WTC11 (cell line): Measurements from ENCODE around the gene AQP5. TPM values are rescaled to one million over a fixed set of nuclear protein-coding genes. Genes with fewer than 3 reads are reported as not detected.
A peak's percentile ranks its signal among the peaks of the same experiment; 100 is the strongest.

Source experiments
- ATAC-seq: fragments of 200-7000 bp; cut with Tn5 transposase; 2 replicates; pipeline ENCODE4 v1.10.0; 2021; ENCODE audit warnings: mild to moderate bottlenecking, moderate library complexity
- CTCF ChIA-PET: fragments of 300-600 bp; sonication (Branson Sonifier 250); formaldehyde crosslinking; loops from one replicate; lab custom pipeline; 2021; ENCODE audit warnings: antibody characterized with exemption; lab: Charles Lee
- POLR2A ChIA-PET: fragments of 350-600 bp; sonication (Branson Sonifier 250); formaldehyde crosslinking; loops from one replicate; lab custom pipeline; 2021; ENCODE audit warnings: antibody characterized with exemption; lab: Charles Lee
- DNase-seq: peaks from one replicate; pipeline ENCODE4 v3.0.0; 2021; ENCODE audit warnings: low spot score
- H3K27ac Mint-ChIP-seq: 2 replicates; pipeline ENCODE4 v1.8.0; 2021; ENCODE audit warnings: mixed read lengths
- H3K27me3 Mint-ChIP-seq: 2 replicates; pipeline ENCODE4 v1.8.0; 2021; ENCODE audit warnings: low read depth, mild to moderate bottlenecking, moderate library complexity, mixed read lengths
- H3K36me3 Mint-ChIP-seq: 2 replicates; pipeline ENCODE4 v1.8.0; 2021; ENCODE audit warnings: mixed read lengths
- H3K4me1 Mint-ChIP-seq: 2 replicates; pipeline ENCODE4 v1.8.0; 2022; ENCODE audit warnings: mixed read lengths
- H3K4me3 Mint-ChIP-seq: 2 replicates; pipeline ENCODE4 v1.8.0; 2021; ENCODE audit warnings: mild to moderate bottlenecking, moderate library complexity, mixed read lengths
- H3K9me3 Mint-ChIP-seq: 2 replicates; pipeline ENCODE4 v1.8.0; 2021; ENCODE audit warnings: mixed read lengths
- ARID4B ChIP-seq: sonication (generic); formaldehyde crosslinking; IDR thresholded peaks from 2 replicates; pipeline ENCODE4 v1.8.0; 2023; ENCODE audit warnings: missing genetic modification reagents, mild to moderate bottlenecking, borderline replicate concordance
- CREM ChIP-seq: sonication (generic); formaldehyde crosslinking; IDR thresholded peaks from 2 replicates; pipeline ENCODE4 v1.8.1; 2022; ENCODE audit warnings: mild to moderate bottlenecking, missing genetic modification reagents, moderate library complexity
- FOXP1 ChIP-seq: sonication (generic); formaldehyde crosslinking; IDR thresholded peaks from 2 replicates; pipeline ENCODE4 v1.8.0; 2022; ENCODE audit warnings: missing genetic modification reagents, mild to moderate bottlenecking, moderate library complexity, borderline replicate concordance
- GABPB1 ChIP-seq: sonication (generic); formaldehyde crosslinking; IDR thresholded peaks from 2 replicates; pipeline ENCODE4 v1.8.1; 2023; ENCODE audit warnings: mild to moderate bottlenecking, missing genetic modification reagents
- IRF1 ChIP-seq: sonication (generic); formaldehyde crosslinking; IDR thresholded peaks from 2 replicates; pipeline ENCODE4 v1.8.0; 2023; ENCODE audit warnings: missing genetic modification reagents
- MYBL2 ChIP-seq: sonication (generic); formaldehyde crosslinking; IDR thresholded peaks from 2 replicates; pipeline ENCODE4 v1.8.1; 2023; ENCODE audit warnings: mild to moderate bottlenecking, moderate library complexity, missing genetic modification reagents
- NFE2L1 ChIP-seq: sonication (generic); formaldehyde crosslinking; IDR thresholded peaks from 2 replicates; pipeline ENCODE4 v1.8.1; 2023; ENCODE audit warnings: missing genetic modification reagents
- SP1 ChIP-seq: sonication (generic); formaldehyde crosslinking; conservative IDR thresholded peaks from 2 replicates; pipeline ENCODE4 v1.8.1; 2022; ENCODE audit warnings: missing genetic modification reagents
- USF2 ChIP-seq: sonication (generic); formaldehyde crosslinking; IDR thresholded peaks from 2 replicates; pipeline ENCODE4 v1.8.1; 2023; ENCODE audit warnings: mild to moderate bottlenecking, missing genetic modification reagents, moderate library complexity
- ZBTB21 ChIP-seq: sonication (generic); formaldehyde crosslinking; IDR thresholded peaks from 2 replicates; pipeline ENCODE4 v1.8.1; 2023; ENCODE audit warnings: mild to moderate bottlenecking, missing genetic modification reagents, borderline replicate concordance
- ZNF121 ChIP-seq: sonication (generic); formaldehyde crosslinking; IDR thresholded peaks from 2 replicates; pipeline ENCODE4 v1.8.0; 2023; ENCODE audit warnings: missing genetic modification reagents
- ZNF317 ChIP-seq: sonication (generic); formaldehyde crosslinking; IDR thresholded peaks from 2 replicates; pipeline ENCODE4 v1.8.1; 2023; ENCODE audit warnings: low read depth, mild to moderate bottlenecking, moderate library complexity, missing genetic modification reagents, borderline replicate concordance
- total RNA-seq: library from RNA; stranded (reverse); gene quantifications from 3 replicates; pipeline ENCODE4 v1.2.3, GENCODE V29; 2021
- TF ChIP-seq, protein P1 (sequence below): fragments of 200-600 bp; IDR thresholded peaks from 2 replicates; pipeline ENCODE4 v1.8.0; 2022; ENCODE audit warnings: antibody characterized with exemption
- TF ChIP-seq, protein P2 (sequence below): sonication (generic); formaldehyde crosslinking; IDR thresholded peaks from 2 replicates; pipeline ENCODE4 v1.8.1; 2022; ENCODE audit warnings: mild to moderate bottlenecking, moderate library complexity, missing genetic modification reagents
- TF ChIP-seq, protein P3 (sequence below): sonication (generic); formaldehyde crosslinking; IDR thresholded peaks from 2 replicates; pipeline ENCODE4 v1.8.0; 2022; ENCODE audit warnings: missing genetic modification reagents
- TF ChIP-seq, protein P4 (sequence below): fragments of 250-450 bp; sonication (Bioruptor Pico); IDR thresholded peaks from 2 replicates; pipeline ENCODE4 v1.9.0; 2021; ENCODE audit warnings: mild to moderate bottlenecking, borderline replicate concordance

The AQP5 gene
- total RNA-seq, 1 experiment from 2014 or later: 2.8 TPM

GRCh38 chr12:49944718-49945117, 17.0 kb upstream of the AQP5 start:
- Mint-ChIP-seq H3K9me3 (no peaks in the 10 kb centered on the region), H3K27me3 (peaks cover 9% of the 10 kb centered on the region; the same call in 1 of the 2 replicates), H3K4me3 (no peak overlapping the region), H3K36me3 (no peaks in the 10 kb centered on the region), H3K27ac (no peak overlapping the region), H3K4me1 (peaks cover 40% of the 10 kb centered on the region)
- ATAC-seq (no peak), DNase-seq (no peak)
- TF ChIP-seq CREM (CRISPR knock-in tag) (no peak), MYBL2 (no peak), SP1 (CRISPR knock-in tag) (no peak), FOXP1 (no peak), ARID4B (CRISPR knock-in tag) (no peak), IRF1 (CRISPR knock-in tag) (no peak), USF2 (CRISPR knock-in tag) (no peak), ZNF317 (no peak)
- TF ChIP-seq, protein P1, sequence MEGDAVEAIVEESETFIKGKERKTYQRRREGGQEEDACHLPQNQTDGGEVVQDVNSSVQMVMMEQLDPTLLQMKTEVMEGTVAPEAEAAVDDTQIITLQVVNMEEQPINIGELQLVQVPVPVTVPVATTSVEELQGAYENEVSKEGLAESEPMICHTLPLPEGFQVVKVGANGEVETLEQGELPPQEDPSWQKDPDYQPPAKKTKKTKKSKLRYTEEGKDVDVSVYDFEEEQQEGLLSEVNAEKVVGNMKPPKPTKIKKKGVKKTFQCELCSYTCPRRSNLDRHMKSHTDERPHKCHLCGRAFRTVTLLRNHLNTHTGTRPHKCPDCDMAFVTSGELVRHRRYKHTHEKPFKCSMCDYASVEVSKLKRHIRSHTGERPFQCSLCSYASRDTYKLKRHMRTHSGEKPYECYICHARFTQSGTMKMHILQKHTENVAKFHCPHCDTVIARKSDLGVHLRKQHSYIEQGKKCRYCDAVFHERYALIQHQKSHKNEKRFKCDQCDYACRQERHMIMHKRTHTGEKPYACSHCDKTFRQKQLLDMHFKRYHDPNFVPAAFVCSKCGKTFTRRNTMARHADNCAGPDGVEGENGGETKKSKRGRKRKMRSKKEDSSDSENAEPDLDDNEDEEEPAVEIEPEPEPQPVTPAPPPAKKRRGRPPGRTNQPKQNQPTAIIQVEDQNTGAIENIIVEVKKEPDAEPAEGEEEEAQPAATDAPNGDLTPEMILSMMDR: no peak
- TF ChIP-seq, protein P2, sequence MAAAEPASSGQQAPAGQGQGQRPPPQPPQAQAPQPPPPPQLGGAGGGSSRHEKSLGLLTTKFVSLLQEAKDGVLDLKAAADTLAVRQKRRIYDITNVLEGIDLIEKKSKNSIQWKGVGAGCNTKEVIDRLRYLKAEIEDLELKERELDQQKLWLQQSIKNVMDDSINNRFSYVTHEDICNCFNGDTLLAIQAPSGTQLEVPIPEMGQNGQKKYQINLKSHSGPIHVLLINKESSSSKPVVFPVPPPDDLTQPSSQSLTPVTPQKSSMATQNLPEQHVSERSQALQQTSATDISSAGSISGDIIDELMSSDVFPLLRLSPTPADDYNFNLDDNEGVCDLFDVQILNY (CRISPR knock-in tag): no peak
- POLR2A ChIA-PET: interaction anchor here (1.3 kb wide), 1 partner anchor 11 kb away, joined by 4 read pairs; no protein-coding TSS in a partner anchor
- CTCF ChIA-PET: interaction anchor here (0.8 to 8.2 kb wide), 18 partner anchors 10 to 222 kb away, joined by 3 to 168 read pairs (median 11); partner anchors contain the start of genes AQP6, CERS5 and NCKAP5L

- H3K4me3 Mint-ChIP-seq: peak overlapping the region; percentile 61
- ChIA-PET CTCF (interaction anchor here (0.5 to 8.2 kb wide), 68 partner anchors 9 to 1178 kb away, joined by 3 to 168 read pairs (median 6); partner anchors contain the start of genes AQP5, AQP6, BCDIN3D and CERS5), POLR2A (interaction anchor here (0.7 to 1.3 kb wide), 3 partner anchors 12 to 204 kb away, joined by 3 to 4 read pairs (median 4); partner anchors contain the start of genes NCKAP5L and TMBIM6)
- no peaks in the 10 kb centered on the region for H3K9me3 Mint-ChIP-seq
- peaks cover 9% of the 10 kb centered on the region; the same call in 1 of the 2 replicates for H3K27me3 Mint-ChIP-seq
- peak; percentile 95 for ATAC-seq
- peak; percentile 90 for DNase-seq
- 0 out of 2 replicates have a peak overlapping the region, but pooled peaks have one; percentile 18 for H3K27ac Mint-ChIP-seq
- no peaks in the 10 kb centered on the region for H3K36me3 Mint-ChIP-seq
- peaks cover 40% of the 10 kb centered on the region for H3K4me1 Mint-ChIP-seq
- TF ChIP-seq NFE2L1 (CRISPR knock-in tag) (peak; percentile 31; the same call in 1 of the 2 replicates), ZNF121 (peak; percentile 28; the same call in 1 of the 2 replicates), GABPB1 (CRISPR knock-in tag) (0 out of 2 replicates have a peak, but pooled peaks have one; percentile 19), ZBTB21 (CRISPR knock-in tag) (no peak)
- TF ChIP-seq, protein P3, sequence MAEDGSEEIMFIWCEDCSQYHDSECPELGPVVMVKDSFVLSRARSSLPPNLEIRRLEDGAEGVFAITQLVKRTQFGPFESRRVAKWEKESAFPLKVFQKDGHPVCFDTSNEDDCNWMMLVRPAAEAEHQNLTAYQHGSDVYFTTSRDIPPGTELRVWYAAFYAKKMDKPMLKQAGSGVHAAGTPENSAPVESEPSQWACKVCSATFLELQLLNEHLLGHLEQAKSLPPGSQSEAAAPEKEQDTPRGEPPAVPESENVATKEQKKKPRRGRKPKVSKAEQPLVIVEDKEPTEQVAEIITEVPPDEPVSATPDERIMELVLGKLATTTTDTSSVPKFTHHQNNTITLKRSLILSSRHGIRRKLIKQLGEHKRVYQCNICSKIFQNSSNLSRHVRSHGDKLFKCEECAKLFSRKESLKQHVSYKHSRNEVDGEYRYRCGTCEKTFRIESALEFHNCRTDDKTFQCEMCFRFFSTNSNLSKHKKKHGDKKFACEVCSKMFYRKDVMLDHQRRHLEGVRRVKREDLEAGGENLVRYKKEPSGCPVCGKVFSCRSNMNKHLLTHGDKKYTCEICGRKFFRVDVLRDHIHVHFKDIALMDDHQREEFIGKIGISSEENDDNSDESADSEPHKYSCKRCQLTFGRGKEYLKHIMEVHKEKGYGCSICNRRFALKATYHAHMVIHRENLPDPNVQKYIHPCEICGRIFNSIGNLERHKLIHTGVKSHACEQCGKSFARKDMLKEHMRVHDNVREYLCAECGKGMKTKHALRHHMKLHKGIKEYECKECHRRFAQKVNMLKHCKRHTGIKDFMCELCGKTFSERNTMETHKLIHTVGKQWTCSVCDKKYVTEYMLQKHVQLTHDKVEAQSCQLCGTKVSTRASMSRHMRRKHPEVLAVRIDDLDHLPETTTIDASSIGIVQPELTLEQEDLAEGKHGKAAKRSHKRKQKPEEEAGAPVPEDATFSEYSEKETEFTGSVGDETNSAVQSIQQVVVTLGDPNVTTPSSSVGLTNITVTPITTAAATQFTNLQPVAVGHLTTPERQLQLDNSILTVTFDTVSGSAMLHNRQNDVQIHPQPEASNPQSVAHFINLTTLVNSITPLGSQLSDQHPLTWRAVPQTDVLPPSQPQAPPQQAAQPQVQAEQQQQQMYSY (CRISPR knock-in tag): 0 out of 2 replicates have a peak, but pooled peaks have one; percentile 44
- TF ChIP-seq, protein P4, sequence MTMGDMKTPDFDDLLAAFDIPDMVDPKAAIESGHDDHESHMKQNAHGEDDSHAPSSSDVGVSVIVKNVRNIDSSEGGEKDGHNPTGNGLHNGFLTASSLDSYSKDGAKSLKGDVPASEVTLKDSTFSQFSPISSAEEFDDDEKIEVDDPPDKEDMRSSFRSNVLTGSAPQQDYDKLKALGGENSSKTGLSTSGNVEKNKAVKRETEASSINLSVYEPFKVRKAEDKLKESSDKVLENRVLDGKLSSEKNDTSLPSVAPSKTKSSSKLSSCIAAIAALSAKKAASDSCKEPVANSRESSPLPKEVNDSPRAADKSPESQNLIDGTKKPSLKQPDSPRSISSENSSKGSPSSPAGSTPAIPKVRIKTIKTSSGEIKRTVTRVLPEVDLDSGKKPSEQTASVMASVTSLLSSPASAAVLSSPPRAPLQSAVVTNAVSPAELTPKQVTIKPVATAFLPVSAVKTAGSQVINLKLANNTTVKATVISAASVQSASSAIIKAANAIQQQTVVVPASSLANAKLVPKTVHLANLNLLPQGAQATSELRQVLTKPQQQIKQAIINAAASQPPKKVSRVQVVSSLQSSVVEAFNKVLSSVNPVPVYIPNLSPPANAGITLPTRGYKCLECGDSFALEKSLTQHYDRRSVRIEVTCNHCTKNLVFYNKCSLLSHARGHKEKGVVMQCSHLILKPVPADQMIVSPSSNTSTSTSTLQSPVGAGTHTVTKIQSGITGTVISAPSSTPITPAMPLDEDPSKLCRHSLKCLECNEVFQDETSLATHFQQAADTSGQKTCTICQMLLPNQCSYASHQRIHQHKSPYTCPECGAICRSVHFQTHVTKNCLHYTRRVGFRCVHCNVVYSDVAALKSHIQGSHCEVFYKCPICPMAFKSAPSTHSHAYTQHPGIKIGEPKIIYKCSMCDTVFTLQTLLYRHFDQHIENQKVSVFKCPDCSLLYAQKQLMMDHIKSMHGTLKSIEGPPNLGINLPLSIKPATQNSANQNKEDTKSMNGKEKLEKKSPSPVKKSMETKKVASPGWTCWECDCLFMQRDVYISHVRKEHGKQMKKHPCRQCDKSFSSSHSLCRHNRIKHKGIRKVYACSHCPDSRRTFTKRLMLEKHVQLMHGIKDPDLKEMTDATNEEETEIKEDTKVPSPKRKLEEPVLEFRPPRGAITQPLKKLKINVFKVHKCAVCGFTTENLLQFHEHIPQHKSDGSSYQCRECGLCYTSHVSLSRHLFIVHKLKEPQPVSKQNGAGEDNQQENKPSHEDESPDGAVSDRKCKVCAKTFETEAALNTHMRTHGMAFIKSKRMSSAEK (CRISPR knock-in tag): 0 out of 2 replicates have a peak, but pooled peaks have one; percentile 20
Observed at GRCh38 chr12:49945394-49946080, 16.1 kb upstream of the AQP5 start.
